Measurements from ENCODE around the gene FBF1.

- TF ChIP-seq CTCF (conservative IDR thresholded peaks at IDR 0.05; ENCODE audit: low read length): no peak
- no peak for TF ChIP-seq EZH2phosphoT487 (IDR thresholded peaks at IDR 0.05; ENCODE audit: borderline replicate concordance)
These were observed 15.7 kb downstream of the FBF1 start for GRCh38 chr17:75925103-75925502.
